K562 (cell line): ENCODE data around the gene TRNAU1AP. TPM values are rescaled to one million over a fixed set of nuclear protein-coding genes. Genes with fewer than 3 reads are reported as not detected.

Experiments used
- ARHGAP35 ChIP-seq: fragments of 450-650 bp; IDR thresholded peaks from 2 replicates; pipeline ENCODE4 v1.6.1; 2018; ENCODE audit not compliant: partially characterized antibody
- DACH1 ChIP-seq: fragments of 450-650 bp; IDR thresholded peaks from 2 replicates; pipeline ENCODE4 v1.6.1; 2018; ENCODE audit not compliant: partially characterized antibody
- E4F1 ChIP-seq: fragments of 250-450 bp; sonication (Bioruptor Pico); IDR thresholded peaks from 2 replicates; pipeline ENCODE4 v1.5.0; 2021; ENCODE audit warnings: mild to moderate bottlenecking, borderline replicate concordance
- ETV6 ChIP-seq, 3 experiments: fragments of 150-350 bp in 1 of 3; sonication (generic) in 1 of 3; formaldehyde crosslinking in 1 of 3; IDR thresholded peaks; 2 replicates each; pipeline versions ENCODE4 v1.6.1 to v1.8.0; 2014 to 2022; ENCODE audit warnings: borderline replicate concordance in 2 of 3, low read depth in 2 of 3, antibody characterized with exemption in 1 of 3, low read length in 1 of 3, mild to moderate bottlenecking in 1 of 3, missing genetic modification reagents in 1 of 3
- HEY1 ChIP-seq: fragments of 250-450 bp; sonication (Bioruptor Pico); IDR thresholded peaks from 2 replicates; pipeline ENCODE4 v1.5.0; 2020; ENCODE audit warnings: mild to moderate bottlenecking, moderate library complexity, borderline replicate concordance
- NRF1 ChIP-seq, 2 experiments: fragments of 450-650 bp; IDR thresholded peaks in 1 of 2; conservative IDR thresholded peaks in 1 of 2; 2 replicates each; pipeline ENCODE4 v1.6.1; 2014; ENCODE audit warnings: mild to moderate bottlenecking in 2 of 2
- ZNF184 ChIP-seq: sonication (generic); formaldehyde crosslinking; IDR thresholded peaks from 2 replicates; pipeline ENCODE4 v1.5.0; 2020; ENCODE audit warnings: missing genetic modification reagents
- ZNF384 ChIP-seq: IDR thresholded peaks from 2 replicates; pipeline ENCODE4 v1.6.1; 2012; ENCODE audit warnings: low read depth, low read length, improper control_type of control experiment
- ZNF655 ChIP-seq: fragments of 250-450 bp; sonication (Bioruptor Pico); IDR thresholded peaks from 2 replicates; pipeline ENCODE4 v1.5.0; 2021
- polyA plus RNA-seq, 8 experiments: library from polyadenylated mRNA; depleted of rRNA in 4 of 8; stranded (reverse) in 5 of 8; unstranded in 3 of 8; fragments of >200 nt; fragmentation: Nextera tagmentation in 2 of 8; fragmentation: Illumina TruSeq in 1 of 8; extraction: Ambion mirVana in 2 of 8; extraction: Trizol in 1 of 8; gene quantifications; 2 replicates each; pipeline versions ENCODE4 v1.2.1 to v1.2.3, GENCODE V29; 2011 to 2014; ENCODE audit warnings: inconsistent platforms in 1 of 8, missing spikeins in 1 of 8
- total RNA-seq, 7 experiments: library from RNA; depleted of rRNA in 6 of 7; stranded (reverse); fragments of >200 nt in 6 of 7; fragmentation: Illumina TruSeq in 2 of 7; extraction: Trizol in 2 of 7; gene quantifications; 2 replicates each; pipeline versions ENCODE4 v1.2.1 to v1.2.3, GENCODE V29; 2011 to 2021; ENCODE audit warnings: low replicate concordance in 1 of 7
- TF ChIP-seq, protein P1 (sequence below): fragments of 450-650 bp; IDR thresholded peaks from 2 replicates; pipeline ENCODE4 v1.6.1; 2017; ENCODE audit warnings: antibody characterized with exemption, mild to moderate bottlenecking
- TF ChIP-seq, protein P2 (sequence below): IDR thresholded peaks from 3 replicates; pipeline ENCODE4 v1.6.1; 2011; ENCODE audit warnings: borderline replicate concordance, mild to moderate bottlenecking; ENCODE audit not compliant: insufficient read length, insufficient read depth
- TF ChIP-seq, protein P3 (sequence below): sonication (generic); formaldehyde crosslinking; IDR thresholded peaks from 2 replicates; pipeline ENCODE4 v1.8.0; 2022; ENCODE audit warnings: mild to moderate bottlenecking, missing genetic modification reagents, borderline replicate concordance

TRNAU1AP gene
- total and polyA plus RNA-seq, 9 of the 15 experiments (the other 6 are each of a cell fraction or from before 2014, with no cell fraction given) = 34.9 to 110 (median 46.3) TPM

DNA sequence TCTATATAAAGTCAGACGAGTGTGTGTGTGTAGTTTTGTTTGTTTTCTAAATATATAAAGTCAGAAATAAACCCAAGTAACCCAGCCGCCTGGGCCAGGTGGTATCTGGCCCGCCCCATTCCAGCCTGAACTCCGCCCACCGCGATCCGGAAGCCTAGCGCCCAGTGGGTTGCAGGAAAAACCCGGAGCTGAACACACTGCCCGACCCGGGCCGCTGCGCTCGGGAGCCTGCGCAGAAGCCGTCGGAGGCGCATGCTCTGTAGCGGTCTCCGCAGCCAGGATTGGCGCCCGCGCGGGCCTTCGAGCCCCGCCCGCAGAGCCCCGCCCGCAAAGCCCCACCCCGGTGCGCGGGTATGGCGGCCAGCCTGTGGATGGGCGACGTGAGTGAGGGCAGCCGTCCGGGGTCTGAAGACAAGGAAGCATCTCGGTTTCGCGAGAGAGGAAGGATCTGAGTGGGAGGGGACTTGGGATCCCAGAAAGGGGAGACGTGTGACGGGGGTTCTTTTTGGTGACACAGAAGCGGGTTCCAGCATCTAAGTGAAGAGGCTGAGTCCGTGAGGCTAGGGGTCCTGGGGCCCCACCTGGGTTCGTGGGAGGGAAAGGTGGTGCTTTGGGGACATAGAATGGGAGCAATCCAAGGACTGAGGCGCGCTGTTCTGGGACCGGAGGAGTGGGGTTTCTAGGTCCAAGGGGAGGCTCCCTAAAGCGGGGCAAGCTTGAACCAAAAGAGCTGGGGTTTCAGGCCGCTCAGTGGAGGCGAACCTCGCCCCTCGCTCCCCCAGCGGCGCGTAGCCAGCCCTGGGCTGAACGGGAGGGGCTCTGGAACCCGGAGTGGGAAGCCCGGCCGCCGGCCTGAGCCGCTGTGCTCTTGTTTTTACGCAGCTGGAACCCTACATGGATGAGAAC lies at the start of gene TRNAU1AP (continued):
- TF ChIP-seq, protein P1, sequence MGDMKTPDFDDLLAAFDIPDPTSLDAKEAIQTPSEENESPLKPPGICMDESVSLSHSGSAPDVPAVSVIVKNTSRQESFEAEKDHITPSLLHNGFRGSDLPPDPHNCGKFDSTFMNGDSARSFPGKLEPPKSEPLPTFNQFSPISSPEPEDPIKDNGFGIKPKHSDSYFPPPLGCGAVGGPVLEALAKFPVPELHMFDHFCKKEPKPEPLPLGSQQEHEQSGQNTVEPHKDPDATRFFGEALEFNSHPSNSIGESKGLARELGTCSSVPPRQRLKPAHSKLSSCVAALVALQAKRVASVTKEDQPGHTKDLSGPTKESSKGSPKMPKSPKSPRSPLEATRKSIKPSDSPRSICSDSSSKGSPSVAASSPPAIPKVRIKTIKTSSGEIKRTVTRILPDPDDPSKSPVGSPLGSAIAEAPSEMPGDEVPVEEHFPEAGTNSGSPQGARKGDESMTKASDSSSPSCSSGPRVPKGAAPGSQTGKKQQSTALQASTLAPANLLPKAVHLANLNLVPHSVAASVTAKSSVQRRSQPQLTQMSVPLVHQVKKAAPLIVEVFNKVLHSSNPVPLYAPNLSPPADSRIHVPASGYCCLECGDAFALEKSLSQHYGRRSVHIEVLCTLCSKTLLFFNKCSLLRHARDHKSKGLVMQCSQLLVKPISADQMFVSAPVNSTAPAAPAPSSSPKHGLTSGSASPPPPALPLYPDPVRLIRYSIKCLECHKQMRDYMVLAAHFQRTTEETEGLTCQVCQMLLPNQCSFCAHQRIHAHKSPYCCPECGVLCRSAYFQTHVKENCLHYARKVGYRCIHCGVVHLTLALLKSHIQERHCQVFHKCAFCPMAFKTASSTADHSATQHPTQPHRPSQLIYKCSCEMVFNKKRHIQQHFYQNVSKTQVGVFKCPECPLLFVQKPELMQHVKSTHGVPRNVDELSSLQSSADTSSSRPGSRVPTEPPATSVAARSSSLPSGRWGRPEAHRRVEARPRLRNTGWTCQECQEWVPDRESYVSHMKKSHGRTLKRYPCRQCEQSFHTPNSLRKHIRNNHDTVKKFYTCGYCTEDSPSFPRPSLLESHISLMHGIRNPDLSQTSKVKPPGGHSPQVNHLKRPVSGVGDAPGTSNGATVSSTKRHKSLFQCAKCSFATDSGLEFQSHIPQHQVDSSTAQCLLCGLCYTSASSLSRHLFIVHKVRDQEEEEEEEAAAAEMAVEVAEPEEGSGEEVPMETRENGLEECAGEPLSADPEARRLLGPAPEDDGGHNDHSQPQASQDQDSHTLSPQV = 0 out of 2 replicates have a peak, but pooled peaks have one; percentile 93
- no peak for TF ChIP-seq ETV6 (IDR thresholded peaks at IDR 0.05; ENCODE audit: borderline replicate concordance in 1 of 2, low read depth in 2 of 2, low read length in 1 of 2)
- TF ChIP-seq ETV6 (CRISPR knock-in tag; IDR thresholded peaks at IDR 0.05; ENCODE audit: borderline replicate concordance) = no peak
- TF ChIP-seq HEY1 (CRISPR knock-in tag) = no peak
- no peak for TF ChIP-seq ARHGAP35
- TF ChIP-seq, protein P2, sequence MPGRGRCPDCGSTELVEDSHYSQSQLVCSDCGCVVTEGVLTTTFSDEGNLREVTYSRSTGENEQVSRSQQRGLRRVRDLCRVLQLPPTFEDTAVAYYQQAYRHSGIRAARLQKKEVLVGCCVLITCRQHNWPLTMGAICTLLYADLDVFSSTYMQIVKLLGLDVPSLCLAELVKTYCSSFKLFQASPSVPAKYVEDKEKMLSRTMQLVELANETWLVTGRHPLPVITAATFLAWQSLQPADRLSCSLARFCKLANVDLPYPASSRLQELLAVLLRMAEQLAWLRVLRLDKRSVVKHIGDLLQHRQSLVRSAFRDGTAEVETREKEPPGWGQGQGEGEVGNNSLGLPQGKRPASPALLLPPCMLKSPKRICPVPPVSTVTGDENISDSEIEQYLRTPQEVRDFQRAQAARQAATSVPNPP = no peak
- no peak for TF ChIP-seq ZNF655
- TF ChIP-seq ZNF184 (CRISPR knock-in tag) = no peak
- TF ChIP-seq, protein P3, sequence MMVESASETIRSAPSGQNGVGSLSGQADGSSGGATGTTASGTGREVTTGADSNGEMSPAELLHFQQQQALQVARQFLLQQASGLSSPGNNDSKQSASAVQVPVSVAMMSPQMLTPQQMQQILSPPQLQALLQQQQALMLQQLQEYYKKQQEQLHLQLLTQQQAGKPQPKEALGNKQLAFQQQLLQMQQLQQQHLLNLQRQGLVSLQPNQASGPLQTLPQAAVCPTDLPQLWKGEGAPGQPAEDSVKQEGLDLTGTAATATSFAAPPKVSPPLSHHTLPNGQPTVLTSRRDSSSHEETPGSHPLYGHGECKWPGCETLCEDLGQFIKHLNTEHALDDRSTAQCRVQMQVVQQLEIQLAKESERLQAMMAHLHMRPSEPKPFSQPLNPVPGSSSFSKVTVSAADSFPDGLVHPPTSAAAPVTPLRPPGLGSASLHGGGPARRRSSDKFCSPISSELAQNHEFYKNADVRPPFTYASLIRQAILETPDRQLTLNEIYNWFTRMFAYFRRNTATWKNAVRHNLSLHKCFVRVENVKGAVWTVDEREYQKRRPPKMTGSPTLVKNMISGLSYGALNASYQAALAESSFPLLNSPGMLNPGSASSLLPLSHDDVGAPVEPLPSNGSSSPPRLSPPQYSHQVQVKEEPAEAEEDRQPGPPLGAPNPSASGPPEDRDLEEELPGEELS (CRISPR knock-in tag) = peak; percentile 18; the same call in 1 of the 2 replicates
- peak; percentile 46; the same call in 1 of the 2 replicates for TF ChIP-seq ZNF384
- peak; percentile 98 for TF ChIP-seq NRF1 (conservative IDR thresholded peaks at IDR 0.05 in 1 of 2, IDR thresholded peaks at IDR 0.05 in 1 of 2)
- no peak for TF ChIP-seq E4F1 (CRISPR knock-in tag)
- TF ChIP-seq DACH1 = peak; percentile 13
